AML-193 (cell line): ENCODE data around the gene CLEC18C.
"Not testable (repeated sequence)": the region's sequence is repeated elsewhere in the genome, so short reads cannot be mapped to it uniquely, and the experiment has no call there.

Source experiments
- DNase-seq, 2 experiments: peaks; one replicate each; lab custom pipeline; 2025; lab: John Stamatoyannopoulos, UW

CLEC18C gene

DNA sequence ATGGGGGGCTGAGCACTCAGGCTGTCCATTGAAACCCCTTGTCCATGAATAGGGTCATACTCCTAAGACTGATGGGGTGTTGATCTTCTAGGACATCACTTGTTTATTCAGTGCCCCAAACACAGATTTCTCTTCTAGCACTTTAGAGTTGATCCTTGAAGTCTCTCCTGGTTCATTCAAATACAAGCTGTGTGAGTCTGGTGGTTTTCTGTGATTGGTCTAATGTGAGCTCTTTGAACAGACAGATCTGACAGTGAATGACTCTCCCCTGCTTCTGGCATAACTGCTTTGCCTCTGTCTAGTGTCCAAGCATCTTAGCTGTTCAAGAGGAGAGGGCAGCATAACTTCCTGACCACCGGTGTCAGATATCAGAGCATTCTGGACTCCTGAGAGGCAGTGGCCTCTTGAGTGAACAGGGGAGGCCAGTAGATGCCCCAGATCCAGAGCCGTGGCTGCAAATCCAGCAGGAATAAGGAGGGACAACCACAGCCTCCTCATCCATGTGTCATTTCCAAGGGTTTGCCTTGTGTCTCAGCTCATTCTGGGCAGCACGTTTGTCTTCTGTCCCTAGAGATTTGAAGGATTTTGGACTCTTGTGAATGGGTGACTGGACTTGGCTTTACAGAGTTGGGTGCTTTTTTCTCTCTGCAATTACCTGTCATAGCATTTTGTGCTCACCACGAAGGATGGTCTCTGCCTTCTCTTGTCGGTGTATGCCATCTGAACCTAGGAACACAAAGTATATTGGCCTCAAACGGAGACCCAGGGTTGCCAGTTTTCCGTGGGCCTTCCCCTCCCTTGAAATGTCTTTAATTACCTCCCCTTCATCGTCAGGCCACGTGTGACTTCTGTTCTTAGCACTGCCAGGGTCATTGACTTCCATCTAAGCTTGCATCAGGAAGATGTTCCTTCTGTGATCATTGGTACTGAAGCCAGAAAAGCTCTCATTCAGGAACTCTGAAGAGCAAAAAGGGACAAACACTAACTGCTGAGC lies 13.9 kb upstream of the CLEC18C start:
- DNase-seq, result no peak

DNA sequence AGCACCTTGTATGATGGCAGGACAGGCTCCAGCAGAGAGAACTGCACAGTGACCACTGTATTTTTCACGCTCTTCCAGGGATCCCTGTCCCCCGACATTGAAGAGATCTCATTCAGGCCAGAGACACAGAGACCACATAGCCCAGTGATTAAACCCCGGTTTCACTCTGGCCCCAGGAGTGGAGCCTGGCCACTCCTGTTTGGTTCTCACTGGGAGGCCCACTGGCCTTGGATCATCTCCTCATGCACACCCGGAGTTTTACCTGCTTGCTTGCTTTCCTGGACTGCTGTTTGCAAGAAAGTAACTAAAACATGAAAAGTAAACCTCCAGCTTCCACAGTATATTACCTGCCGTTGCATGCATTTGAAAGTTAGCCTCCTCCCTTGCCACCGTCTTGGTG lies 13.2 kb upstream of the CLEC18C start:
- no peak for DNase-seq

DNA sequence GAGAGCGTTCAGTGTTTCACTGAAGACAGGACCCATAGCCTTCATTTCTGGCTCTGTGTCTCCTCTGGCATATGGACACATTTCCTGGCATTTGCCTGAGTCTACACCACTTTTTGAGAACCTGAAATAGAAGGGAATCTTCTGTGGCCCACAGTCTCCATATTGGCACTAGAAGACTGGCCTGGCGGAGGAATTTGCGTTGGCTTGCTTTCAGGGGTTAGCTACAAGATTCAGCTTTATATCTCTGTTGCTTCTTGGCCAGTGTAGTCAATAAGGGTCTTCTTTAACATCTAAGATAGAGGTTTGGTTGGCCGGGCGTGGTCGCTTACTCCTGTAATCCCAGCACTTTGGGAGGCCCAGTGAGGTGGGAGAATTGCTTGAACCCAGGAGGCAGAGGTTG lies 12.8 kb upstream of the CLEC18C start:
- no peak for DNase-seq

DNA sequence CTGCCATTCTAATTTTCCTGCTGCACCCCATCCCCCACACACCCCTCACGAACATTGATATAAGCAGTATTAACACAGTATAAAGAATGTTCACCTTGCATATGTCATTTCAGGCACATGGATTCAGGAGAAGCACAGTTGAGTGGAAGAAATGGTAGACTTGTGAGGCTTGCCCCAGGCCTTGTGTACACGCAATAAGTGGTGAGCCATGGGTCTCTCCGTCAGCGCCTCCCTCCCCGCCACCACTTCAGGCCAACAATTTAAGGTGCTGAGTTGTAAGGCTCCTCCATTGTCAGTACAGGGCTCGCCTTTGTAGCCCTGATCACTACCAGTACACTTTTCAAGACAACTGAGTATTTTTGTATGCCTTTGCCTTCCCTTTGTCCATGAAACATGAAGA lies 12.2 kb upstream of the CLEC18C start:
- no peak for DNase-seq

DNA sequence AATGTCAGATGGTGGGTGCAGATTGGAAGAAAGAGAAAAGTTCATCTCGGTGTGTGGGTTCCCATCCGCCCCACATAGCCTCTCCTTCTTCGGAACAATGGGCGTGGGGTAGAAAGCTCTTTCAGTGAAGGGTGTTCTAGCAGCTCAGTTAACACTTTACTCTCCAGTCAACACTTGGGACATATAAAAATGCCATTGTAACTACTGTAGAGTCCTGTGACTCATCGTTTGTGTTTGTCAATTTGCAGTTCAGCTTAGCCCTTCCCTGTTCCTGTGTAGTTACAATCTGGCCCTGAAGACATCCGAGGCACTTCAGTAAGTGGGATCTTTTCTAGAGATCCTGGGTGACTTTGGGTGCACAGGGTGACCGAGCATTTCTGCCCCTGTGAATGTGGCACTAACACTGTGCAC lies 11.5 kb upstream of the CLEC18C start:
- no peak for DNase-seq

DNA sequence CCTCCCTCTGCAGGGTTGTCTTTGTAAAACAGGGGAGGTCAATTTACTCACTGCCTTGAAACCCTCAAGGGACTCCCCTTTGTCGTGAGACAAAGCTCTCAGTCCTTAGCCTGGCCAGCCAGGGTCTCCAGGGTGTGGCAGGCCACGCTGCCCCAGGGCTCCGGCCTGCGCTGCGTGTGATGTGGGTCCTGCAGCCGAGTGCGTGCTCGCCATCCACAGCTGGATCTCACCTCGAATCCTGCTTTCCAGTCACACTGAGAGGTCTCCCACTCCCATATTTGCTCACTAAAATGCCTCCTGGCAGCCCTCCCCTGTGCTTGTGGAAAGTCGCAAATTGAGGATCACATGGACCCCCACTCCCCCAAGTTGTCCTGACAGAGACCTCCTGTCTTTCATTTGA lies 10.0 kb upstream of the CLEC18C start:
- peak in 1 of 2 experiments; percentile 0 for DNase-seq

DNA sequence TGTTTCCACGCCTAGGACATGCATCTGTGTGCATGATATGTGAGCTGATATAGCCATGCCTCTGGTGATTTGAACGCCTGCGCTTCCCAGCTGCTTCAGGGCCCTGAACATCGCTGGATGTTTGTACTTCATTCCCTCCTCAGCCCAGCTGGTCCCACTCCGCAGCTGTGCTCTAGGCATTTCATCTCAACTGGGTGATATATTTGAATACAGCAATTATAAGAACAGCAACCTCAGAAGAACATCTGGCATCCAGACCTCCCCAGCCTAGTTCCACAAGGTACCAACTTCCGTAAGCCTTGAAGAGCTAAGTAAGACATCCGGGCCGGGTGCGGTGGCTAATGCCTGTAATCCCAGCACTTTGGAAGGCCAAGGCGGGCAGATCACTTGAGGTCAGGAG lies 6.9 kb upstream of the CLEC18C start:
- DNase-seq, result not testable (repeated sequence)

DNA sequence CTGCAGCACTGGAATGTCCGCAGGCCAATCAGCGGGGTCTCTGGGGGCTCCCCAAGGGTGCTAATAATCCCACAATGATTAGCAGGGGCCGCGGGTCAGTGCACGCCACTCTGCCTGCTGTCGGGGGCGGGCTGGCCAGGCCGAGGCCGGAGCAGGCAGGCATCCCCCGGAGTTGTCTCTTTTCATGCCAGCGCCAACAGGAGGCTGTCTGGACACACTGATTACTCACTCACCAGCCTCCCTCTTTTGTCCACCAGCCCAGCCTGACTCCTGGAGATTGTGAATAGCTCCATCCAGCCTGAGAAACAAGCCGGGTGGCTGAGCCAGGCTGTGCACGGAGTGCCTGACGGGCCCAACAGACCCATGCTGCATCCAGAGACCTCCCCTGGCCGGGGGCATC lies 329 bp downstream of the CLEC18C start:
- not testable (repeated sequence) for DNase-seq

DNA sequence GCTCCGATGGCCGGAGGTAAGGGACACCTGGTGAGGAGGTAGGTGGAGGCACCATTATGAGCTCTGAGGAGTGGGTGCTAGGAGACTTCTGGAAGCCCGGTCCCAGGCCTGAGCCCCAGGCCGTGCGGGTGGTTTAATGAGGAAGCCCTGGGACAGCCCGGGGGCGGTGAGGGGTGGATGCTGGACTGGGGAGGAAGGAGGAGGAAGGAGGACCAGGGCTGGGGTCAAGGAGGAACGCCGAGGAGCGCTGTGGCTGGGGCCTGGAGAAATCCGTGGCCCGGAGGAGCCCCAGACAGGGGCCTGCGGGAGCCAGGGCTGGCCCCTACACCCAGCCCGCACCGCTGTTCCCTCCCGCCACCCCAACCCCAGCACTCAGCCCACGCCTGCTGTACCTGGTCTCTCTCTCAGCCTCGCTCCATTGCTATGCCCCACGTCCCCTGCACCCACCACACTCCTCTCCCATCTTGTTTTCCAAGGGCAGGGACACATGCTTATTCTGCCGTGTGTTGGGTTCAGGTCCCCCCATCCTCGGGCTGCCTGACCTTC lies 873 bp downstream of the CLEC18C start:
- DNase-seq, result not testable (repeated sequence)

DNA sequence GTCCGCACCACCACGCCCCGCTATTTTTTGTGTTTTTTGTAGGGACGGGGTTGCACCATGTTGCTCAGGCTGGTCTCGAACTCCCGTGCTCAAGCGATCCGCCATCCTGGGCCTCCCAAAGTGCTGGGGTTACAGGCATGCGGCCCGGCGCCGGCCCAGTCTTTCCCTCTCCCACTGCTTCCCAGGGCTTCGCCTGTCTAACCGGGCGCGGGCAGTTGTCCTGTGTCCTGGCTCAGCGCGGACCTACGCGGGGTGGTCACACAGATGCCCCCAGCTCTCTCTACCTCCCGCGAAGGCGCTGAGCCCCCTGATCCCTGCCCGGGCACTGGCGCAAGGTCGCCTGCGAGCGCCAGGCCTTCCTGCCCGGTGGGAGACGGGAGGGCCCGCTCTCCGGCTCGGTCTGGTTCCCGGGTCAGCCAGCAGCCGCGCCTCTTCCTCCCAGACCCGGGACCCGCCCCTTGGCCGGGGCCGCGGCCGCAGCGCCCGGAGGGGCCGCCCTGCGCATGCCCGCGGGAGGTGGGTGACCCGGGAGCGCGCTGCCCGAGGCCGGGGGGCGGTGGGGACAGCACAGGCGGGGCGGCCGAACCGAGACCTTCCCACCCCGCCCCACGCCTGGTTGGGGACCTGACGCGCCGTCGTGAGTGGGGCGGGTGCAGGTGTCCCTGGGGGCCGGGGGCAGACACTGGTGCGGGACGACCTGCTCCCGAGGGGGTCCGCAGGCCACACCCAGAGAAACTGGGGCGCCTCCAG lies 14.4 kb downstream of the CLEC18C start:
- DNase-seq, result not testable (repeated sequence)

DNA sequence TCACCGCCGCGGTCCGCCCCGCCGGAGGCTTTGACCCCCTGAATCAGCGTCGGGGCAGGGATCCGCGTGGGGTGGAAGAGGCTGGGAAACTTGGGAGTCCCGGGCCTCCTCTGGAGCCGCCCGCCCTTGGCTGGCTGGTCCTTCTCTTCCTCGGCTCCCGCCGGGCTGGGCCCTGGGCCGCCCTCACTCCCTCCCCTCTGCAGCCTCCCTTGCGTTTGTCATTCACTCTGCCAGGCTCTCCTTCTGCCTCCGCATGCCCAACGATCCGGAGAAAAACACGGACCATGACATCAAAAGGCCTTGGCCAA lies 15.0 kb downstream of the CLEC18C start:
- not testable (repeated sequence) for DNase-seq

DNA sequence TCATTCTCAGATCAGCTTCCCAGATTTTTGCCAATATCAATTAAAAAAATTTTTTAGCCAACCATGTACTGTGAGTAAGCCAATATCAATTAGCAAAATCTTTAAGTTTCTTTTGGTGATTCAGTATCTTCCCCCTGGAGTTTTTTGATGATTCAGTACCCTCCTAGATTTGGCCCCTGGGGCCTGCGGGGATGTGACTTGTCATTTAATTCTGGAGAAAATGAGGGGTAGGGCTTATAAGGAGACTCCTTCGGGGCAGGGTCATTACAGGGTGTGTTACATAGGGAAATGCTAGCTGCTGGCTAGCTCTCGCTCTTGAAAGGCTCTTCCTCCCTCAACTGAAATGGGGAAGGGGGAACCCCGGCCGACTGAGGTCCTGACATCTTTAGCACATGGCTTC lies 17.0 kb downstream of the CLEC18C start:
- DNase-seq, result not testable (repeated sequence)

DNA sequence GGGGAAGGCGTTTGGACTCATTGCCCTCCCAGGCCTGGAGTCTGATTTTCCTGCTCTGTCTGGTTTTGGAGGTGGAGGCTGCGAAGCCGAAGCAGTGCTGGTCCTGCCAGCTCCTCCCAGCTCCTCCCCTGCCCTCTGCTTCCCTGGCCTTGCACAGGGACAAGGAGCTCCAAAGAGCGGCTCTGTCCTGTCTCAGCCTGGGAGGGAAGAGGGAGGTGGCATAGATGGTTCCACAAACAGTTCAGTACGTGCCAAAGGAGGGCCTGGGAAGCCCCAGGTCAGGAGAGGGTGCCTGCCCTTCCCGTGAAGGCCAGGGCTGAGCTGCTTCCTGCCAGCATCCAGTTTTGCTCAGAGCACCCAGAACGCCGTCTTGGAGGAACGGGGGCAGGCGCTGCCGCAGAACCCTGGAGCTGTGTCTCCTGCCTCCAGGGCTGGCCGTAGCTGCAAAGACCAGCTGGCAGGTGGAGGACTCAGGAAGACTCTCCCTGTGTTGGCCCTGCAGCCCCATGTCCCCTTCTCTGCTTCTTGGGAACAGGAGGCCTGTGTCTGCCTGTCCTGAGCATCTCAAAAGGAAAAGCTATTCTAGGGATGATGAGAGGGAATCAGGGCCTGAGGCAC lies 23.2 kb downstream of the CLEC18C start:
- DNase-seq, result not testable (repeated sequence)

DNA sequence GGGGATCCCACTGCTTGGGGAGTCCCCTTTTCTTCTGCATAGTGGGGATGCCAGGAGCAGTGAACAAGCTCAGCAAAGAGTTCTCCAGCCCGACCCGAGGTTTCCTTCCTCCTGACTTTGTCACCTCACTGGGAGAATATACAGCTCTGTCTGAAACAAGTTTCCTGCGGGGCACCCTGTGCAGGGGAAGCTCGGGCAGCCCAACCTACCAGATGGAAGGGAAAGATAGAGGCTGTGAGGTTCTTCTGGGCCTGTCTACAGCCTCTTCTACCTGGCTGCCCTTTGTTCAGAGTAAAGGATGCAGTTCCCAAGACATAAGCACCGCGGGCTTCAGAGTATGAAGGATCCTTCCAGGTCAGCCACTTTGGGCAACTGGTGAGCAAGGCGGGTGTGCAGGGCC lies 24.0 kb downstream of the CLEC18C start:
- not testable (repeated sequence) for DNase-seq

DNA sequence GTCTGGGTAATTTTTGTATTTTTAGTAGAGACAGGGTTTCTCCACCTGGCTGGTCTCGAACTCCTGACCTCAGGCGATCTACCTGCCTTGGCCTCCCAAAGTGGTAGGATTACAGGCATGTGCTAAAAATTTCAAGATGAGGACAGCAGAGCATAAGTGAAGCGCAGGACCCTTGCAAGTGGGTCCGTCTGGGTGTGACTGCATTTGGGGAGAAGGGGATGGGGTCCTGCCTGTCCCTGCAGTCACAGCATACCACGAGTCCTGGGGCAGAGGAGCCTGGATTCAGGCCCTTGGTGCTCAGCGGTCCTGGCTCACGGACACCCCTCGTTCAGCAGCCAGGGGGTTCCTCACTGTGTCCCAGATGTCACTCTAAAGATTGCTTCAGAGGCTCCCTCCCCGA lies 24.6 kb downstream of the CLEC18C start:
- DNase-seq, result not testable (repeated sequence)

DNA sequence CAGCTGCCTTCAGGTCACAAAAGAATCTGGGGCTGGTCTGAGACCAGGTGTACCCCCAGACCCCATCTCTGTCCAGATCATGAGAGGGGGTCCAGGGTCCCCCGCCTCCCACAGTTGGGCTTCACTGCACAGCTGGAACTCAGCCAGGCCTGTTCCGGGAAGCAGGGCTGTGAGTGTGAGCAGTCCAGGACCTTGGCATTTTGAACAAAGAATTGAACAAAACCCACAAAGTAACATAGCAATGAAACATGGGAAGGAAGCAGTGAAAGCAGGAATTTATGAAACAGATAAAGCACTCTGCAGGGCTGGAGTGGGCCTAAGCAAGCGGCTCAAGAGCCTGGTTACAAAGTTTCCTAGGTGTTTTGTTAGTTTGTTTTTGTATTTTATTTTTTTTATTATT lies 25.1 kb downstream of the CLEC18C start:
- not testable (repeated sequence) for DNase-seq

DNA sequence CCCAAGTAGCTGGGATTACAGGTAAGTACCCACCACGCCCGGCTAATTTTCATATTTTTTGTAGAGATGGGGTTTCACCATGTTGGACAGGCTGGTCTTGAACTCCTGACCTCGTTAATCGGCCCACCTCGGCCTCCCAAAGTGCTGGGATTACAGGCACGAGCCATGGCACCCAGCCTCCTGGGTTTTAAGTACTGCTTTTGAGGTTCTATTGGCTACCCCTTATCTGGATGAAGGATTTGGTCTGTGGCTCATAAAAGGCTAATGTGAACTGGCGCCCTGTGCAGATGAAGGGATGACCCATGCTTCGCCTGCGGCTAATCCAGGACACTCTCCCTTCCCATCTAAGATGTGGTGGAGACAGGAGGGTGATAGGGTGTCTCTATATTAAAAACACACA lies 25.6 kb downstream of the CLEC18C start:
- DNase-seq, result not testable (repeated sequence)

DNA sequence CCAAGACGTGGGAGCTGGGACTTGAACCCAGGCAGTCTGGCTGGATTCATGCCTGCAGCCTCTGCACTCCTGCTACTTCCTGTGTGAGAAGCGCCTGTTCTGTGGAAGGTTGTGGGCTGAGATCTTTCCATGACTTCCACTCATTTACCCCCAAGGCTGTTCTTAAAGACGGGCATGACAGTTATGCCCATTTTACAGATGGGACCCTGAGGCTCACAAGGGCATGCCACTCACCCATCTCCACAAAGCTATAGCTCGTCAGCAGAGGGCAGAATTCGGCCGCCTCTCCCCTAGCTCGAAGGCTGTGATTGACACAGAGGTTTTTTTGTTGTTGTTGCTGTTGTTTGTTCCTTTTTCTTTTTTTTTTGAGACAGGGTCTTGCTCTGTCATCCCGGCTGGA lies 26.5 kb downstream of the CLEC18C start:
- not testable (repeated sequence) for DNase-seq

DNA sequence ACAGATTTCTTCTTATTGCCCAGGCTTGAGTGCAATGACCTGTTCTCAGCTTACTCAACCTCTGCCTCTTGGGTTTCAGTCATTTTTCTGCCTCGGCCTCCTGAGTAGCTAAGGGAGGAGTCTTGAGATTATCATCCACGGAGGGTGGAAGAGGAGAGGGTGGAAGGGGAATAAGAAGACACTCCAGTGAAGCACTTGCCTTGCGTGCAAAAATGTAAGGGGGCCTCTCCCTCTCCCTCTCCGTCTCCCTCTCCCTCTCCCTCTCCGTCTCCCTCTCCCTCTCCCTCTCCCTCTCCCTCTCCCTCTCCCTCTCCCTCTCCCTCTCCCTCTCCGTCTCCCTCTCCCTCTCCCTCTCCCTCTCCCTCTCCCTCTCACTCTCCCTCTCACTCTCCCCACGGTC lies 29.9 kb downstream of the CLEC18C start:
- not testable (repeated sequence) for DNase-seq

DNA sequence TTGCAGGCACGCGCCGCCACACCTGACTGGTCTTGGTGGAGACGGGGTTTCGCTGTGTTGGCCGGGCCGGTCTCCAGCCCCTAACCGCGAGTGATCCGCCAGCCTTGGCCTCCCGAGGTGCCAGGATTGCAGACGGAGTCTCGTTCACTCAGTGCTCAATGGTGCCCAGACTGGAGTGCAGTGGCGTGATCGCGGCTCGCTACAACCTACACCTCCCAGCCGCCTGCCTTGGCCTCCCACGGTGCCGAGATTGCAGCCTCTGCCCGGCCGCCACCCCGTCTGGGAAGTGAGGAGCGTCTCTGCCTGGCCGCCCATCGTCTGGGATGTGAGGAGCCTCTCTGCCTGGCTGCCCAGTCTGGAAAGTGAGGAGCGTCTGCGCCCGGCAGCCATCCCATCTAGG lies 30.4 kb downstream of the CLEC18C start:
- DNase-seq, result not testable (repeated sequence)

DNA sequence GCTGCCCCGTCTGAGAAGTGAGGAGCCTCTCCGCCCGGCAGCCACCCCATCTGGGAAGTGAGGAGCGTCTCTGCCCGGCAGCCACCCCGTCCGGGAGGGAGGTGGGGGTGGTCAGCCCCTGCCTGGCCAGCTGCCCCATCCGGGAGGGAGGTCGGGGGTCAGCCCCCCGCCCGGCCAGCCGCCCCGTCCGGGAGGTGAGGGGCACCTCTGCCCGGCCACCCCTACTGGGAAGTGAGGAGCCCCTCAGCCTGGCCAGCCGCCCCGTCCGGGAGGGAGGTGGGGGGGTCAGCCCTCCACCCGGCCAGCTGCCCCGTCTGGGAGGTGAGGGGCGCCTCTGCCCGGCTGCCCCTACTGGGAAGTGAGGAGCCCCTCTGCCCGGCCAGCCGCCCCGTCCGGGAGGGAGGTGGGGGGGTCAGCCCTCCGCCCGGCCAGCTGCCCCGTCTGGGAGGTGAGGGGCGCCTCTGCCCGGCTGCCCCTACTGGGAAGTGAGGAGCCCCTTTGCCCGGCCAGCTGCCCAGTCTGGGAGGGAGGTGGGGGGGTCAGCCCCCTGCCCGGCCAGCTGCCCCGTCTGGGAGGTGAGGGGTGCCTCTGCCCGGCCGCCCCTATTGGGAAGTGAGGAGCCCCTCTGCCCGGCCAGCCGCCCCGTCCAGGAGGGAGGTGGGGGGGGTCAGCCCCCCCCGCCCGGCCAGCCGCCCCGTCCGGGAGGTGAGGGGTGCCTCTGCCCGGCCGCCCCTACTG lies 31.2 kb downstream of the CLEC18C start:
- DNase-seq, result not testable (repeated sequence)

DNA sequence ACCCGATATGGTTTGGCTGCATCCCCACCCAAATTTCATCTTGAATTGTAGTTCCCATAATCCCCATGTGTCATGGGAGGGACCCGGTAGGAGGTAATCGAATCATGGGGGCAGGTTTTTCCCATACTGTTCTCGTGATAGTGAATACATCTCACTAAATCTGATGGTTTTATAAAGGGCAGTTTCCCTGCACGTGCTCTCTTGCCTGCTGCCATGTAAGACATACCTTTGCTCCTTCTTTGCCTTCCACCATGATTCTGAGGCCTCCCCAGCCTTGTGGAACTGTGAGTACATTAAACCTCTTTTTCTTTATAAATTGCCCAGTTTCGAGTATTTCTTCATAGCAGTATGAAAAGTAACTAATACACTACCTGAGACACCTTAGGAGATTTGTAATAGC lies 32.8 kb downstream of the CLEC18C start:
- not testable (repeated sequence) for DNase-seq
